ENCODE results near the gene POLR1E. TPM values are rescaled to one million over a fixed set of nuclear protein-coding genes. Genes with fewer than 3 reads are reported as not detected.
"Not testable (repeated sequence)": the region's sequence is repeated elsewhere in the genome, so short reads cannot be mapped to it uniquely, and the experiment has no call there.

The POLR1E gene
- total RNA-seq, 1 donor = 28.9 TPM

GRCh38 chr9:37453827-37454226 lies 31.9 kb upstream of the POLR1E start:
- H3K4me1 ChIP-seq (ENCODE audit: insufficient read depth, low read length) = peaks cover 7% of the 10 kb centered on the region
- no peaks in the 10 kb centered on the region for H3K27me3 ChIP-seq (ENCODE audit: insufficient read depth, low read length)

GRCh38 chr9:37454238-37454637 lies 31.5 kb upstream of the POLR1E start:
- Histone ChIP-seq H3K9me3 (ENCODE audit: low read depth, low read length) (no peaks in the 10 kb centered on the region), H3K4me3 (ENCODE audit: low read length) (no peak overlapping the region), H3K4me1 (ENCODE audit: insufficient read depth, low read length) (peaks cover 7% of the 10 kb centered on the region), H3K27me3 (ENCODE audit: insufficient read depth, low read length) (no peaks in the 10 kb centered on the region)

More at GRCh38 chr9:37453827-37454226, 31.9 kb upstream of the POLR1E start:
- no peak overlapping the region for H3K4me3 ChIP-seq (ENCODE audit: low read length)
- H3K9me3 ChIP-seq (ENCODE audit: low read depth, low read length) = no peaks in the 10 kb centered on the region

- H3K4me3 ChIP-seq (ENCODE audit: low read length) = no peak overlapping the region
- peaks cover 7% of the 10 kb centered on the region for H3K4me1 ChIP-seq (ENCODE audit: insufficient read depth, low read length)
- no peaks in the 10 kb centered on the region for H3K9me3 ChIP-seq (ENCODE audit: low read depth, low read length)
- no peaks in the 10 kb centered on the region for H3K27me3 ChIP-seq (ENCODE audit: insufficient read depth, low read length)
Measured at GRCh38 chr9:37455884-37456647, 29.7 kb upstream of the POLR1E start.

GRCh38 chr9:37456817-37457216 lies 28.9 kb upstream of the POLR1E start:
- Histone ChIP-seq H3K27me3 (ENCODE audit: insufficient read depth, low read length) (no peaks in the 10 kb centered on the region), H3K9me3 (ENCODE audit: low read depth, low read length) (no peaks in the 10 kb centered on the region), H3K4me1 (ENCODE audit: insufficient read depth, low read length) (peaks cover 7% of the 10 kb centered on the region), H3K4me3 (ENCODE audit: low read length) (no peak overlapping the region)

GRCh38 chr9:37464006-37464405 lies 21.7 kb upstream of the POLR1E start:
- Histone ChIP-seq H3K4me3 (ENCODE audit: low read length) (peak overlapping the region; percentile 89), H3K27me3 (ENCODE audit: insufficient read depth, low read length) (no peaks in the 10 kb centered on the region), H3K4me1 (ENCODE audit: insufficient read depth, low read length) (peaks cover 25% of the 10 kb centered on the region), H3K9me3 (ENCODE audit: low read depth, low read length) (no peaks in the 10 kb centered on the region)

GRCh38 chr9:37464426-37465248 lies 21.1 kb upstream of the POLR1E start:
- Histone ChIP-seq H3K4me1 (ENCODE audit: insufficient read depth, low read length) (peaks cover 25% of the 10 kb centered on the region), H3K27me3 (ENCODE audit: insufficient read depth, low read length) (no peaks in the 10 kb centered on the region), H3K4me3 (ENCODE audit: low read length) (peak overlapping the region; percentile 89), H3K9me3 (ENCODE audit: low read depth, low read length) (no peaks in the 10 kb centered on the region)

- H3K27me3 ChIP-seq (ENCODE audit: insufficient read depth, low read length) = no peaks in the 10 kb centered on the region
- H3K4me1 ChIP-seq (ENCODE audit: insufficient read depth, low read length) = peaks cover 25% of the 10 kb centered on the region
- no peaks in the 10 kb centered on the region for H3K9me3 ChIP-seq (ENCODE audit: low read depth, low read length)
- H3K4me3 ChIP-seq (ENCODE audit: low read length) = peak within 1 kb of the TSS; percentile 89
Measured at GRCh38 chr9:37465249-37466036, 20.3 kb upstream of the POLR1E start, which contains the start of gene ZBTB5. Gene ZBTB5 (minus strand): TSS chr9:37465450. CDS start chr9:37442551, 22,899 bp downstream.

GRCh38 chr9:37466037-37466709 lies 19.6 kb upstream of the POLR1E start:
- H3K4me1 ChIP-seq (ENCODE audit: insufficient read depth, low read length) = peaks cover 25% of the 10 kb centered on the region
- H3K27me3 ChIP-seq (ENCODE audit: insufficient read depth, low read length) = no peaks in the 10 kb centered on the region
- peak overlapping the region; percentile 89 for H3K4me3 ChIP-seq (ENCODE audit: low read length)
- H3K9me3 ChIP-seq (ENCODE audit: low read depth, low read length) = no peaks in the 10 kb centered on the region

- H3K9me3 ChIP-seq (ENCODE audit: low read depth, low read length); H3K4me3 ChIP-seq (ENCODE audit: low read length); H3K27me3 ChIP-seq (ENCODE audit: insufficient read depth, low read length): not testable (repeated sequence)
- peaks cover 28% of the 10 kb centered on the region for H3K4me1 ChIP-seq (ENCODE audit: insufficient read depth, low read length)
Measured at GRCh38 chr9:37467530-37467929, 18.2 kb upstream of the POLR1E start.

GRCh38 chr9:37468620-37469019 lies 17.1 kb upstream of the POLR1E start:
- Histone ChIP-seq H3K4me3 (ENCODE audit: low read length) (no peak overlapping the region), H3K4me1 (ENCODE audit: insufficient read depth, low read length) (peaks cover 24% of the 10 kb centered on the region), H3K27me3 (ENCODE audit: insufficient read depth, low read length) (no peaks in the 10 kb centered on the region), H3K9me3 (ENCODE audit: low read depth, low read length) (no peaks in the 10 kb centered on the region)

GRCh38 chr9:37471942-37472684 lies 13.6 kb upstream of the POLR1E start:
- H3K9me3 ChIP-seq (ENCODE audit: low read depth, low read length) = peaks cover 11% of the 10 kb centered on the region
- no peaks in the 10 kb centered on the region for H3K27me3 ChIP-seq (ENCODE audit: insufficient read depth, low read length)
- H3K4me1 ChIP-seq (ENCODE audit: insufficient read depth, low read length) = peaks cover 4% of the 10 kb centered on the region
- H3K4me3 ChIP-seq (ENCODE audit: low read length) = peak overlapping the region; percentile 26

- peaks cover 11% of the 10 kb centered on the region for H3K9me3 ChIP-seq (ENCODE audit: low read depth, low read length)
- not testable (repeated sequence) for H3K4me1 ChIP-seq (ENCODE audit: insufficient read depth, low read length); H3K27me3 ChIP-seq (ENCODE audit: insufficient read depth, low read length); H3K4me3 ChIP-seq (ENCODE audit: low read length)
Measured at GRCh38 chr9:37473982-37474381, 11.8 kb upstream of the POLR1E start.

GRCh38 chr9:37474438-37474837 lies 11.3 kb upstream of the POLR1E start:
- peaks cover 11% of the 10 kb centered on the region for H3K9me3 ChIP-seq (ENCODE audit: low read depth, low read length)
- no peak overlapping the region for H3K4me3 ChIP-seq (ENCODE audit: low read length)
- H3K27me3 ChIP-seq (ENCODE audit: insufficient read depth, low read length) = peaks cover 5% of the 10 kb centered on the region
- H3K4me1 ChIP-seq (ENCODE audit: insufficient read depth, low read length) = peaks cover 3% of the 10 kb centered on the region

- Histone ChIP-seq H3K4me3 (ENCODE audit: low read length) (no peak overlapping the region), H3K4me1 (ENCODE audit: insufficient read depth, low read length) (peaks cover under 1% of the 10 kb centered on the region), H3K27me3 (ENCODE audit: insufficient read depth, low read length) (peaks cover 11% of the 10 kb centered on the region), H3K9me3 (ENCODE audit: low read depth, low read length) (peaks cover 11% of the 10 kb centered on the region)
Measured at GRCh38 chr9:37476930-37477329, 8.8 kb upstream of the POLR1E start.
